ACC112 (cell line): ENCODE data around the gene LEFTY1.
"Not testable (repeated sequence)": the region's sequence is repeated elsewhere in the genome, so short reads cannot be mapped to it uniquely, and the experiment has no call there.

Source experiments
- H2AFZ ChIP-seq: fragments of 200-600 bp; sonication (generic); one replicate; pipeline ENCODE4 v1.6.0; 2017; ENCODE audit warnings: antibody characterized with exemption, low read length; ENCODE audit not compliant: unreplicated experiment
- H3K27ac ChIP-seq: fragments of 200-600 bp; sonication (generic); 2 replicates; pipeline ENCODE4 v1.5.1; 2014; ENCODE audit warnings: low read depth, mild to moderate bottlenecking, antibody characterized with exemption, low read length, moderate library complexity
- H3K27me3 ChIP-seq: fragments of 200-600 bp; sonication (generic); 2 replicates; pipeline ENCODE4 v1.6.1; 2014; ENCODE audit warnings: mild to moderate bottlenecking, antibody characterized with exemption, low read length, moderate library complexity, mixed read lengths; ENCODE audit not compliant: insufficient read depth
- H3K36me3 ChIP-seq: fragments of 200-600 bp; sonication (generic); 2 replicates; pipeline ENCODE4 v1.6.1; 2016; ENCODE audit warnings: mild to moderate bottlenecking, antibody characterized with exemption, low read length, moderate library complexity, mixed read lengths; ENCODE audit not compliant: insufficient read depth
- H3K4me1 ChIP-seq: fragments of 200-600 bp; sonication (generic); one replicate; pipeline ENCODE4 v1.6.1; 2016; ENCODE audit warnings: low read length, mixed read lengths; ENCODE audit not compliant: insufficient read depth, unreplicated experiment, control insufficient read depth
- H3K4me3 ChIP-seq: fragments of 200-600 bp; sonication (generic); 2 replicates; pipeline ENCODE4 v1.5.1; 2014; ENCODE audit warnings: mild to moderate bottlenecking, low read depth, low read length
- H3K79me2 ChIP-seq: fragments of 200-600 bp; sonication (generic); one replicate; pipeline ENCODE4 v1.6.0; 2016; ENCODE audit warnings: low read length; ENCODE audit not compliant: control insufficient read depth, unreplicated experiment, insufficient read depth

The LEFTY1 gene, protein sequence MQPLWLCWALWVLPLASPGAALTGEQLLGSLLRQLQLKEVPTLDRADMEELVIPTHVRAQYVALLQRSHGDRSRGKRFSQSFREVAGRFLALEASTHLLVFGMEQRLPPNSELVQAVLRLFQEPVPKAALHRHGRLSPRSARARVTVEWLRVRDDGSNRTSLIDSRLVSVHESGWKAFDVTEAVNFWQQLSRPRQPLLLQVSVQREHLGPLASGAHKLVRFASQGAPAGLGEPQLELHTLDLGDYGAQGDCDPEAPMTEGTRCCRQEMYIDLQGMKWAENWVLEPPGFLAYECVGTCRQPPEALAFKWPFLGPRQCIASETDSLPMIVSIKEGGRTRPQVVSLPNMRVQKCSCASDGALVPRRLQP

DNA sequence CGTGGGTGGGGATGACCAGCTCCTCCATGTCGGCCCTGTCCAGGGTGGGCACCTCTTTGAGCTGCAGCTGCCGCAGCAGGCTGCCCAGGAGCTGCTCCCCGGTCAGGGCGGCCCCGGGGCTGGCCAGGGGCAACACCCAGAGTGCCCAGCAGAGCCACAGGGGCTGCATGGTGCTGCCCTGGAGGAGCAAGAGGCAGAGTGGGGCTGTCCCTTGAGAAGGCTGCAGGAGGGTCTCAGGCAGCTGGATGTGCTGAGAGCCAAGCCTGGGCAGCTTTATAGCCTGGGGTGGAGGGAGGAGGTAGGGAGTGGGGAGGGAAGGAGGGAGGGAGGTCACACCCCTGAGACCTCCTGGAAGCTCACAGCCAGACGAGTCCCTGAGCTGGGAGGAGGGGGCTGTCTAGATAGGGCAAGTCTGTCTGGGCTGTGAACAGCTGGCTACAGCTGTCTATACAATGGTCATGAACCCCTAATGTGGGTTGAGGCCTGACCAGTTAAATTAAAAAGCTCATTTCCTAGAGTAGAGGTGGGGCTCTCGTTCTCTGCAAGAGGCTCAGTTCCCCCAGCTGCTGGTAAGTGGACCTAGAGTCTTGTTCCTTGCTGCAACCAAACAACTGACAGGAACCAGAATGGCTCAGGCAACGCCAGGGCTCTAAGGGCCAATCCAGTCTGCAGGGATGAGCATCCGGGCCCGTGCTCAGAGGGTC is at the start of gene LEFTY1:
Gene LEFTY1, minus strand, starts transcription at position 249 of the 704 bp plus-strand sequence. Its CDS starts 80 bp downstream, at position 169.
- H3K79me2 ChIP-seq: no peaks in the 10 kb centered on the region
- H3K27me3 ChIP-seq: no peaks in the 10 kb centered on the region
- H3K4me3 ChIP-seq: no peak within 1 kb of the TSS
- H2AFZ ChIP-seq: no peak within 1 kb of the TSS
- no peaks in the 10 kb centered on the region for H3K36me3 ChIP-seq
- H3K27ac ChIP-seq: no peak within 1 kb of the TSS
- H3K4me1 ChIP-seq: peaks cover 13% of the 10 kb centered on the region

- Histone ChIP-seq H2AFZ (no peak overlapping the region), H3K36me3 (no peaks in the 10 kb centered on the region), H3K79me2 (no peaks in the 10 kb centered on the region), H3K27ac (no peak overlapping the region), H3K4me1 (no peaks in the 10 kb centered on the region), H3K27me3 (no peaks in the 10 kb centered on the region), H3K4me3 (no peak overlapping the region)
These were observed 48.4 kb upstream of the LEFTY1 start for GRCh38 chr1:225937048-225937968.

- Histone ChIP-seq H2AFZ (no peak overlapping the region), H3K4me3 (no peak overlapping the region), H3K79me2 (no peaks in the 10 kb centered on the region), H3K36me3 (no peaks in the 10 kb centered on the region), H3K27ac (no peak overlapping the region), H3K27me3 (no peaks in the 10 kb centered on the region), H3K4me1 (no peaks in the 10 kb centered on the region)
These were observed 47.6 kb upstream of the LEFTY1 start for GRCh38 chr1:225936523-225936922.

DNA sequence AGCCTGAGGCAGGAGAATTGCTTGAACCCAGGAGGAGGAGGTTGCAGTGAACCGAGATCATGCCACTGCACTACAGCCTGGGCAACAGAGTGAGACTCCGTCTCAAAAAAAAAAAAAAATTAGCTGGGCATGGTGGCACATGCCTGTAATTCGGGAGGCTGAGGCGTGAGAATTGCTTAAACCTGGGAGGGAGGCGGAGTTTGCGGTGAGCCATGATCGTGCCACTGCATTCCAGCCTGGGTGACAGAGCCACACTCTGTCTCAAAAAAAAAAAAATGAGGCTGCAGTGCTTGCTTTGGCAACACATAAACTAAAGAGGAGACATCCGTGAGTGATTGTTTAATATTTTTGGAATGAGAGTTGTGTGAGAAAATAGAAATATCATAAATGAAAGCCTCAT is 47.1 kb upstream of the LEFTY1 start:
- not testable (repeated sequence) for H3K27ac ChIP-seq, H3K79me2 ChIP-seq, H3K36me3 ChIP-seq, H3K4me3 ChIP-seq, H2AFZ ChIP-seq, H3K4me1 ChIP-seq, H3K27me3 ChIP-seq

- Histone ChIP-seq H3K79me2 (no peaks in the 10 kb centered on the region), H3K27ac (no peak overlapping the region), H3K4me1 (no peaks in the 10 kb centered on the region), H3K36me3 (no peaks in the 10 kb centered on the region), H3K27me3 (no peaks in the 10 kb centered on the region), H2AFZ (no peak overlapping the region), H3K4me3 (no peak overlapping the region)
These were observed 45.8 kb upstream of the LEFTY1 start for GRCh38 chr1:225934711-225935110.

DNA sequence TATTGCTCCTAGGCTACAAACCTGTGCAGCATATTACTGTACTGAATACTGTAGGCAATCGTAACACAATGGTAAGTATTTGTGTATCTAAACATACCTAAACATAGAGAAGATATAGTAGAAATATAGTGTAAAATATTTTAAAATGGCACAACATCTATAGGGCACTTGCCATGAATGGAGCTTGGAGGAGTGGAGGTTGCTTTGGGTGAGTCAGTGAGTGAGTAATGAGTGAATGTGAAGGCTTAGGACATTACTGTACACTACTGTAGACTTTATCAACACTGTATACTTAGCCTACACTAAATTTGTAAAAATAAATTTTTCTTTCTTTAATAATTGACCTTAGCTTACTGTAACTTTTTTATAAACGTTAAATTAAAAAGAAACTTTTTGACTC is 44.1 kb upstream of the LEFTY1 start:
- Histone ChIP-seq H3K27me3 (no peaks in the 10 kb centered on the region), H2AFZ (no peak overlapping the region), H3K4me1 (no peaks in the 10 kb centered on the region), H3K36me3 (no peaks in the 10 kb centered on the region), H3K79me2 (no peaks in the 10 kb centered on the region), H3K27ac (no peak overlapping the region), H3K4me3 (no peak overlapping the region)

DNA sequence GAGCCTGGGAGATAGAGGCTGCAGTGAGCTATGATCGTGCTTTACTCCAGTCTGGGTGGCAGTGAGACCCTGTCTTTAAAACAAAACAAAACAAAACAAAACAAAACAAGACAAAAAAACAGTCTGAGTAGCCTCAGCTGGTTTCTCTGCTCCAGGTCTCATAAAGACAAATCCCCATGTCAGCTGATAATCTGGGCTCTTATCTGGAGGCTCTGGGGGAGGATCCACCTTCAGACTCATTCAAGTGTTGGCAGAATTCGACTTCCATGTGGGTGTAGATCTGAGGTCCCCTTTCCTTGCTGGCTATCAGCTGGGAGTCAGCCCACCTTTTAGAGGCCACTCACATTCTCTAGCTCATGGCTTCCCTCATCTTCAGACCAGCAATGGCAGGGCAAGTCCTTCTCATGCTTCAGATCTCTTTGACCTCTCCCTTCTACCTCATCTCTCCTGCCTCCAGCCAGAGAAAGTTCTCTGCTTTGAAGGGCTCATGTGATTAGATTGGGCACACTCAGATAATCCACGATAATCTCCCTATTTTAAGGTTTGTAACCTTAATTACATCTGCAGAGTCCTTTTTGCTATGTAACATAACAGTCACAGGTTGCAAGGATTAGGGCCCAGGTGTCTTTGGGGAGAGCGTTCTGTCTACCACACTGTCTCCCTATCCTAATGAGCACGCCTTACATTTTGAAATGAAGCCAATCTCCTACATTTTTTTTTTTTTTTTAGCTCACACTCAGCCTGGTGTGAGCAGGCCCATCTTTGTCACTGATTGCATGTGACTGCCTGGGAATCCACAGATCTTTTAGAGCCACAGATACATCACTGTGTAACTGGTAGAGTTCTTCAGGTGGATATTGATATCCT is 42.6 kb upstream of the LEFTY1 start:
- Histone ChIP-seq H3K27ac (no peak overlapping the region), H2AFZ (no peak overlapping the region), H3K36me3 (no peaks in the 10 kb centered on the region), H3K4me1 (no peaks in the 10 kb centered on the region), H3K79me2 (no peaks in the 10 kb centered on the region), H3K27me3 (no peaks in the 10 kb centered on the region), H3K4me3 (no peak overlapping the region)

DNA sequence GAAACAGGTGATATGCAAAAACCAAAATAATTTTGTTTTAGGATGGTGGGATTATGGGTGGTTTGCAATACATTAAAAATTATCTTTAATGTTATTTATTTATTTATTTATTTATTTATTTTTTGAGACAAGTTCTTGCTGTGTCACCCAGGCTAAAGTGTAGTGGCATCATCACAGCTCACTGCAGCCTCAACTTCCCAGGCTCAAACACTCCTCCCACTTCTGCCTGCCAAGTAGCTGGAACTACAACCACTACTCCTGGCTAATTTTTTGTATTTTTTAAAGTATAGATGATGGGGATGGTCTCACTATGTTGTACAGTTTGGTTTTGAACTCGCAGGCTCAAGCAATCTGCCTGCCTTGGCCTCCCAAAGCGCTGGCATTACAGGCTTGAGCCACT is 41.6 kb upstream of the LEFTY1 start:
- Histone ChIP-seq H2AFZ (no peak overlapping the region), H3K4me1 (no peaks in the 10 kb centered on the region), H3K79me2 (no peaks in the 10 kb centered on the region), H3K36me3 (no peaks in the 10 kb centered on the region), H3K4me3 (no peak overlapping the region), H3K27ac (no peak overlapping the region), H3K27me3 (no peaks in the 10 kb centered on the region)

- H2AFZ ChIP-seq, H3K27ac ChIP-seq, H3K27me3 ChIP-seq, H3K79me2 ChIP-seq, H3K4me1 ChIP-seq, H3K36me3 ChIP-seq, H3K4me3 ChIP-seq: not testable (repeated sequence)
These were observed 40.5 kb upstream of the LEFTY1 start for GRCh38 chr1:225929462-225929861.
